ENCODE data around the gene XYLT2. TPM values are rescaled to one million over a fixed set of nuclear protein-coding genes. Genes with fewer than 3 reads are reported as not detected.

XYLT2 gene
- total RNA-seq, 1 donor from 2014 or later = 51.3 TPM

DNA sequence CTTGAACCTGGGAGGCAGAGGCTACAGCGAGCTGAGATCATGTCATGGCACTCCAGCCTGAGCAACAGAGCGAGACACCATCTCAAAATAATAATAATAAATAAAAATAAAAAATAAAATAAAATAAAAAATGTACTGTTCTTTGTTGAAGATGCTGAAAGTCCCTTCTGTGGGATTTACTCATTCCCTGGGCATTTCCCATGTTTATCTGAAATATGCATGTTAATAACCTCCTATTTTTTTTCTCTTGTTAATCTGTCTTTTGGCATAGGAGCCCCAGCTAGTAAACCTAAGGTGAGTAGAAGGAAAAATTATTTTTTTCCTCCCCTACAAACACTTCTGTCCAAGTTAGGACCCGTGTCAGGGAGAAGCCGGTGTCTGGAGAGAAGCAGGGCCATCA, 37.3 kb upstream of the XYLT2 start:
- no peak overlapping the region for H3K4me3 ChIP-seq
- no peaks in the 10 kb centered on the region for H3K9me3 ChIP-seq
- no peaks in the 10 kb centered on the region for H3K36me3 ChIP-seq
- H3K27ac ChIP-seq = no peak overlapping the region
- no peak for DNase-seq (ENCODE audit: low spot score in 2 of 2)
- peaks cover 0 to 10% of the 10 kb centered on the region in 2 donors for H3K4me1 ChIP-seq
- intact Hi-C loops (cut with DNase I) = no loop called here
- TF ChIP-seq, protein P1, sequence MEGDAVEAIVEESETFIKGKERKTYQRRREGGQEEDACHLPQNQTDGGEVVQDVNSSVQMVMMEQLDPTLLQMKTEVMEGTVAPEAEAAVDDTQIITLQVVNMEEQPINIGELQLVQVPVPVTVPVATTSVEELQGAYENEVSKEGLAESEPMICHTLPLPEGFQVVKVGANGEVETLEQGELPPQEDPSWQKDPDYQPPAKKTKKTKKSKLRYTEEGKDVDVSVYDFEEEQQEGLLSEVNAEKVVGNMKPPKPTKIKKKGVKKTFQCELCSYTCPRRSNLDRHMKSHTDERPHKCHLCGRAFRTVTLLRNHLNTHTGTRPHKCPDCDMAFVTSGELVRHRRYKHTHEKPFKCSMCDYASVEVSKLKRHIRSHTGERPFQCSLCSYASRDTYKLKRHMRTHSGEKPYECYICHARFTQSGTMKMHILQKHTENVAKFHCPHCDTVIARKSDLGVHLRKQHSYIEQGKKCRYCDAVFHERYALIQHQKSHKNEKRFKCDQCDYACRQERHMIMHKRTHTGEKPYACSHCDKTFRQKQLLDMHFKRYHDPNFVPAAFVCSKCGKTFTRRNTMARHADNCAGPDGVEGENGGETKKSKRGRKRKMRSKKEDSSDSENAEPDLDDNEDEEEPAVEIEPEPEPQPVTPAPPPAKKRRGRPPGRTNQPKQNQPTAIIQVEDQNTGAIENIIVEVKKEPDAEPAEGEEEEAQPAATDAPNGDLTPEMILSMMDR (IDR thresholded peaks at IDR 0.05) = no peak
- no peaks in the 10 kb centered on the region for H3K27me3 ChIP-seq

GRCh38 chr17:50310455-50311111, 35.3 kb upstream of the XYLT2 start:
- DNase-seq (ENCODE audit: low spot score in 2 of 2) = no peak
- intact Hi-C loops (cut with DNase I) = no loop called here
- H3K27ac ChIP-seq = no peak overlapping the region
- H3K9me3 ChIP-seq = no peaks in the 10 kb centered on the region
- no peak overlapping the region for H3K4me3 ChIP-seq
- H3K36me3 ChIP-seq = no peaks in the 10 kb centered on the region
- TF ChIP-seq, protein P1 (IDR thresholded peaks at IDR 0.05) = no peak
- H3K27me3 ChIP-seq = no peaks in the 10 kb centered on the region
- H3K4me1 ChIP-seq = no peaks in the 10 kb centered on the region

- intact Hi-C loops (cut with DNase I) = no loop called here
- H3K36me3 ChIP-seq = no peaks in the 10 kb centered on the region
- TF ChIP-seq, protein P1 (IDR thresholded peaks at IDR 0.05) = no peak
- no peak overlapping the region for H3K27ac ChIP-seq
- no peak for DNase-seq (ENCODE audit: low spot score in 2 of 2)
- no peak overlapping the region for H3K4me3 ChIP-seq
- no peaks in the 10 kb centered on the region for H3K27me3 ChIP-seq
- no peaks in the 10 kb centered on the region for H3K4me1 ChIP-seq
- H3K9me3 ChIP-seq = no peaks in the 10 kb centered on the region
These were observed 34.8 kb upstream of the XYLT2 start for GRCh38 chr17:50311112-50311460.

DNA sequence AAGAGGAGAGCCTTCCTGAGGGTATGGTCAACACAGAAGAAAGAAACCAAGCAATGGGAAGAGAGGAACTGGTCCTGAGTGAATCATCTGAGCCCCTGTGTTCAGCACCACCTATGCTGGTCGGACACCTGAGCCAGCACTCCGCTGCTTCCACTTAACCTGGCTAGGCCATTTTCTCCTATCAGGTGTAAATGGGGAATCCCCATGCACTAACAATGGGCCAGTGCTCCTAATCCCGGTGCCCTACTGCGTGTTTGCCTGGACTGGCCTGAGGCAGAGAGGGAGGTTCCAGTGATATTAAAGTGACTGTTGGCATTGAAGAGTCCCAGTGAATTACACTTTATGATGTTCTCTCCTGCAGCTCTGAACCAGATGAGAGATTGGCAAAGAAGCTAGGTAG, 34.4 kb upstream of the XYLT2 start:
- Histone ChIP-seq H3K27ac (no peak overlapping the region), H3K4me1 (no peaks in the 10 kb centered on the region), H3K27me3 (no peaks in the 10 kb centered on the region), H3K36me3 (no peaks in the 10 kb centered on the region), H3K4me3 (no peak overlapping the region), H3K9me3 (no peaks in the 10 kb centered on the region)
- TF ChIP-seq, protein P1 (IDR thresholded peaks at IDR 0.05) = no peak
- DNase-seq (ENCODE audit: low spot score in 2 of 2) = no peak
- intact Hi-C loops (cut with DNase I) = no loop called here

GRCh38 chr17:50312308-50312707, 33.6 kb upstream of the XYLT2 start:
- Histone ChIP-seq H3K4me3 (no peak overlapping the region), H3K27me3 (no peaks in the 10 kb centered on the region), H3K9me3 (no peaks in the 10 kb centered on the region), H3K4me1 (no peaks in the 10 kb centered on the region), H3K27ac (no peak overlapping the region), H3K36me3 (no peaks in the 10 kb centered on the region)
- intact Hi-C loops (cut with DNase I) = no loop called here
- TF ChIP-seq, protein P1 (IDR thresholded peaks at IDR 0.05) = no peak
- DNase-seq (ENCODE audit: low spot score in 2 of 2) = no peak

All from ascending aorta (tissue), 2 donors.